TTC549 (cell line): ENCODE measurements around the gene TMEM11.

Experiments used
- FAIRE-seq: peaks from 2 replicates; lab custom pipeline; 2012; peaks lifted over from hg19 to GRCh38; lab: Jason Lieb, UNC

The TMEM11 gene

DNA sequence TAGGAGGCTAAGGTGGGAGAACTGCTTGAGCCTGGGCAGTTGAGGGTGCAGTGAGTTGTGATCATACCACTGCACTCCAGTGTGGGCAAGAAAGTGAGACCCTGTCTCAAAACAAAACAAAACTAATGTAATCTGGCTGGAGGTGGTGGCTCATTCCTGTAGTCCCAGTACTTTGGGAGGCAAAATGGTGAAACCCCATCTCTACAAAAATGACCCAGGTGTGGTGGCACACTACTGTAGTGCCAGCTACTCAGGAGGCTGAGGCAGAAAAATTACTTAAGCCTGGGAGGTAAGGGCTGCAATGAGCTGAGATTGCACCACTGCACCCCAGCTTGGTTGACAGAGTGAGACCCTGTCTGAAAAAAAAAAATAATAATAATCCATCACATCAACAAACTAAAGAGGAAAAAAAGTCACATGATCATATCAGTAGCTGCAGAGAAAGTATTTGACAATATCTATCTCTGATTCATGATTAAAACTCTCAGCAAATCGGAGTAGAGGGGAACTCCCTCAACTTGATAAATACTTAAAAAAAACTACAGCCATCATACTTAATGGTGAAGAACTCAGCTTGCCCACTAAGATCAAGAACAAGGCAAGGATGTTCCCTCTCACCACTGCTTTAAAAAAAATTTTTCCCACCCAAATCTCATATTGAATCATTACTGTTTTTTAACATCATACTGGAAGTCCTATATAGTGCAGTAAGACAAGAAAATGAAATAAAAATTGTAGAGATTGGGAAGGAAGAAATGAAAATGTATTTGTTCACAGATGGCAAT lies 56.2 kb downstream of the TMEM11 start:
- FAIRE-seq = no peak

- FAIRE-seq = no peak
Measured at GRCh38 chr17:21152731-21153130, 61.2 kb downstream of the TMEM11 start.

- no peak for FAIRE-seq
Measured at GRCh38 chr17:21149621-21150020, 64.3 kb downstream of the TMEM11 start.
